DMS114 treated with DMSO at 0.1 percent for 48 hours (cell line): ENCODE measurements around the gene PRKCB.

Source experiments
- DNase-seq: peaks from one replicate; lab custom pipeline; 2025; ENCODE audit not compliant: unreplicated experiment; lab: John Stamatoyannopoulos, UW

PRKCB gene

GRCh38 chr16:23962001-23962400 lies 126.2 kb downstream of the PRKCB start:
- no peak for DNase-seq

DNA sequence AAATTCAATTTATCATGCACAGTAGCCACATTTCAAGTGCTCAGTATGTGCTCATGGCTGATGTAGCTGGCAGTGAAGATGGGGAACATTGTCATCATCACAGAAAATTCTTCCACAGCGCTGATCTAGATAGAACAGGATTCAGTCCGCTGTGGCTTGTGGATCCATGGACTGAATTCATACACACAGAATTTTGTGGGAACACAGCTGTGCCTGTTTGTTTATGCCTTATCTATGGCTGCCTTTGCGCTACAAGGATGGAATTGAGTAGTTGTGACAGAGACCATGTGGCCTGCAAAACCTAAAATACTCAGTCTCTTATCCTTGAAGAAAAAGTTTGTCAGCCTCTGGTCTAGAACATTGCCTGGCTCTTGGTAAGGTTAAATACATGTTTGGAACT lies 128.4 kb downstream of the PRKCB start:
- no peak for DNase-seq

GRCh38 chr16:23965137-23965733 lies 129.5 kb downstream of the PRKCB start:
- DNase-seq = no peak

DNA sequence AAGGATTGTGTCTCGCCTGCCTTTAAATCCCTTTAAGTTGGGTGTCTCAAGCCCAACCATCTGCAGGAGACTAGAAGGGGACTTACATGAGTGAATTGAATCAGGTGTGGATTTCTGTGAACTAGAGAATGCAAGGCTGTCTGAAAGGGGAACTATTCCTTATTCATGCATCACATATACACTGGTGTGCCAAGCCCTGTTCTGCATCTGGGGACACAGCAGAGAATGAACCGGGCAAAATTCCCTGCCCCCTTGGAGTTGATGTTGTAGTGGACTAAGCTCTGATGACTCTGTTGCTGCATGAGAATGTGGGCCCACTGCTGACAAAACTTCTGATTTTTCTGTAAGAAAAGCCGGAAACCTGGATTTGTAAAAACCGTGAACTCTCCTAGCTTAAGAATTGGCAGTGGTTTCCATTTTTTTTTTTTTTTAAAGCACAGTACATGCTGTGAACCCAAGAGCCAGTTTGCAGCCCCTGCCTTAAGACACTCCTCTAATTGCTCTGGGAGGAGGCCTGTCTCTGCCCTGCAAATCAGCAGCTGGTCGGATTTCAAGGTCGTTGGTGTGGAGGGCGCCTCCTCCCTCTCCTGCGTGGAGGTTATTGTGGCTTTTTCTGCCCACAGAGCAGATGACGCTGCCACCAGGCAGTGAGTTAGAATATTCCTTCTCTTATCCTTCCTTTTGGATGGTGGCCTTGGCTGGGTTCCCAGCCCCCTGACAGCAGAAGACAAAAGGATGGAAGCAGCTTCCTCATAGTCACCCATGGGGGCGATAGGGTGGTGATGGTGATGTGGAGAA lies 131.0 kb downstream of the PRKCB start:
- no peak for DNase-seq

- no peak for DNase-seq
Observed at GRCh38 chr16:23967775-23968174, 132.0 kb downstream of the PRKCB start.

GRCh38 chr16:23968176-23968575 lies 132.4 kb downstream of the PRKCB start:
- DNase-seq = no peak

- DNase-seq = no peak
Observed at GRCh38 chr16:23969468-23970297, 133.9 kb downstream of the PRKCB start.

DNA sequence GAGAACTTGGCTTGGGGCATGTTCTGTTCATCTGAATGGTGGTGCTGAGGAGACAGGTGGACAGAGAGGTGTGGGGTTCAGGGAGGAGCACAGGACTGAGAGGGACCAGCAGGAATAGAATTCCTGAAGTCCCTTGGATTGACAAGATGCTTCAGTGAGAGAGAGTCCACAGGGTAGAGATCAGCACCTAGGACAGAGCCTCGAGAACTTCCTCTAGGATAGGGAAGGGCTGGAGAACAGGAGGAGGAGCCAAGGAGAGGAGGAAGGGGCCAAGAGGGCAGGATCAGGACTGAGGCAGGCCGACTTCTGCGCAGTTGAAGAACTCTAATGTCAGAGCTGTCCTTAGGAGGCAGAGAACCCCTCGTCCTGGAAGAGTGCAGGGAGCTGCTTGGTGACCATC lies 138.4 kb downstream of the PRKCB start:
- DNase-seq = no peak

DNA sequence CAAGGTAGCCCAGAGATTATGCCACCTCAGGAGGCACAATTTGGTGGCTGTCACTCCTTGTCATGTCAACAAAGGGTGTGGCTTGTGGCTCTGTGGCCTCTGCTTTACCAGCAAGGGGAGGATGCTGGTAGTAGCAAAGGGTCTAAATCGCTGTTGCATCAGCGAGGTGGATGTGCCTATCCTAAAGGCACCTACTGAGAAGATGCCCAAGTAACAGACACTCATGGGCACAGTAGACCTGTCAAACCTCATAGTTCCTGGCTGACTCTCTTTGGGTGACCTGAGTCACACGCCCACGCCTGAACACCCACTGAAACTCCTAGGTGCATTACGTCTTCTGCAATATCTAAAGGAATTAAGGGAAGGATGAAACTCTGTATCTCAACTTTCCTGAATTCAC lies 139.5 kb downstream of the PRKCB start:
- no peak for DNase-seq

DNA sequence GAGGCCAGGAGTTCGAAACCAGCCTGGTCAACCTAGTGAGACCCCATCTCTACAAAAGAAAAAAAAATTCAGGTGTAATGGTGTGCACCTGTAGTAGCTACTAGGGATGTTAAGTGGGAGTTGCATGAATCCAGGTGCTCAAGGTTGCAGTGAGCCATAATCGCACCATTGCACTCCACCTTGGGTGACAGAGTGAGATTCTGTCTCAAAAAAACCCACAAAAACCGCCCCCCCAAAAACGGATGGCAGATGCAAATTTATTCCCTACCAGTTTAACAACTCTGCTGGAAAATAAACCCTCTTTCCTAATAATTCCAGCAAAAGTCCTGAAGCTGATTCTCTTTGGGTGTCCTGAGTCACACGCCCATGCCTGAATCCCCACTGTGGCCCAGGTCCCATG lies 140.3 kb downstream of the PRKCB start:
- DNase-seq = no peak

GRCh38 chr16:23976524-23976923 lies 140.7 kb downstream of the PRKCB start:
- DNase-seq = no peak

DNA sequence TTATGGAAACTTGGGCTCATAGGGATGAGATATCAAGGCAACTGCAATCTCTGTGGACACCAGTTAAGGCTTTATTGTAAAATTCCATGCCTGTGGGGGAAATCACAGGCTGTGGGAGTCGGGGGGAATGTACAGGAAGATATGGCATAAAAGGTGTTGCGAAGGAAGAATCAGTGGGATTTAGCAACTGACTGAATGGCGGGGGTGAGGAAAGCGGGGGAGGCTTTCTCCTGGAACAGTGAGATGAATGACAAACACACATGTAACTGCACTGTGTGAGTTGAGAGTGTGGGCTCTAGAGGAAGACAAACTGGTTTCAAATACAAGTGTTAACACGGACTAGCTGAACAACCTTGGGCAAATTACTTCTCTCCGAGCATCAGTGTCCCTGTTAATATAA lies 143.7 kb downstream of the PRKCB start:
- DNase-seq = no peak

DNA sequence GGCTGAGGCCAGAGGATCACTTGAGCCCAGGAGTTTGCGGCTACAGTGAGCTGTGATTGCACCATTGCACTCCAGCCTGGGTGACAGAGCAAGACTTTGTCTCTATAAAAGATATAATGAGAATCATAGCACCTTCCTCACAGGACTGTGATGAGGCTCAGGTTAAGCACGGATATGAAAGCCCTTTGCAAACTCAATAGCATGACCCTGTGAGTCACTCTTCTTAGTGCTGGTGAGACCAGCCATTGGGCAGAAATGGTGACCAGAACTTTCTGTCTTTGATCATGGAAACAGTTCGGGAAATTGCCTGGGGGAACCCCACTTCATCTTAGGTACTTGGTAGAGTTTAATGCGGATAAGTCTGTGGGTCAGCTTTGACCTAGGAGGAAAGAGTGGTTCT lies 144.2 kb downstream of the PRKCB start:
- no peak for DNase-seq

DNA sequence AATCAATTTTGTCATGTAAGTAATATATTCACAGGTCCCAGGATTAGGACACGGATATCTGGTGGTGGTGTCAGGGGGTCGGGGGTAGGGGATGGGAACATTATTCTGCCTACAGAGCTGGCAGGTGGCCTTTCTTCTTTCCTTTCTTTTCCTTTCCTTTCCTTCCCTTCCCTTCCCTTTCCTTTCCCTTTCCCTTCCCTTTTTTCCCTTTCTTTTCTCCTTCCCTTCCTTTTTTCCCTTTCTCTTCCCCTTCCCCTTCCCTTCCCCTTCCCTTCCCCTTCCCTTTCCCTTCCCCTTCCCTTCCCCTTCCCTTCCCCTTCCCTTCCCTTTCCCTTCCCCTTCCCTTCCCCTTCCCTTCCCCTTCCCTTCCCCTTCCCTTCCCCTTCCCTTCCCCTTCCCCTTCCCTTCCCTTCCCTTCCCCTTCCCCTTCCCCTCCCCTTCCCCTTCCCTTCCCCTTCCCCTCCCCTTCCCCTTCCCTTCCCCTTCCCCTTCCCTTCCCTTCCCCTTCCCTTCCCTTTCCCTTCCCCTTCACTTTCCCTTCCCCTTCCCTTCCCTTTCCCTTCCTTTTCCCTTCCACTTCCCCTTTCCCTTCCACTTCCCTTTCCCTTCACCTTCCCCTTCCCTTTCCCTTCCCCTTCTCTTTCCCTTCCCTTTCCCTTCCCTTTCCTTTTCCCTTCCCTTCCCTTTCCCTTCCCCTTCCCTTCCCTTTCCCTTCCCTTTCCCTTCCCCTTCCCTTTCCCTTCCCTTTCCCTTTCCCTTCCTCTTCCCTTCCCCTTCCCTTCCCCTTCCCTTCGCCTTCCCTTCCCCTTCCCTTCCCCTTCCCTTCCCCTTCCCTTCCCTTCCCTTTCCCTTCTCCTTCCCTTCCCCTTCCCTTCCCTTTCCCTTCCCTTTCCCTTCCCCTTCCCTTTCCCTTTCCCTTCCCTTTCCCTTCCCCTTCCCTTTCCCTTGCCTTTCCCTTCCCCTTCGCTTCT lies 145.9 kb downstream of the PRKCB start:
- no peak for DNase-seq

DNA sequence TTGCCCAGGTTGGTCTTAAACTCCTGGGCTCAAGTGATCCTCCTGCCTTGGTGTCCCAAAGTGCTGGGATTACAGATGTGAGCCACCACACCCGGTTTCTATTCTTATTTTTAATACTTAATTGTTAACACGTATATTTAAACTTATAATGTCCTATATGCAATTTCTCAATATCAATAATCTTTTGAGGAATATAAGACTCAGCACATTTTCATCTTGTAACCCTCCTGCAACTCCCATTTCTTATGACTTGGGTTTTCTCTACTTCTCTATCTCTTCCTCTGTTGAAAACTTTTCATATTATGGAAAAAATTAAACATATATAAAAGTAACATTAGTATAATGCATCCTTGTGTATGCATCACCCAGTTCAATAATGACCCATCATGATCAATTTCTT lies 150.7 kb downstream of the PRKCB start:
- no peak for DNase-seq

DNA sequence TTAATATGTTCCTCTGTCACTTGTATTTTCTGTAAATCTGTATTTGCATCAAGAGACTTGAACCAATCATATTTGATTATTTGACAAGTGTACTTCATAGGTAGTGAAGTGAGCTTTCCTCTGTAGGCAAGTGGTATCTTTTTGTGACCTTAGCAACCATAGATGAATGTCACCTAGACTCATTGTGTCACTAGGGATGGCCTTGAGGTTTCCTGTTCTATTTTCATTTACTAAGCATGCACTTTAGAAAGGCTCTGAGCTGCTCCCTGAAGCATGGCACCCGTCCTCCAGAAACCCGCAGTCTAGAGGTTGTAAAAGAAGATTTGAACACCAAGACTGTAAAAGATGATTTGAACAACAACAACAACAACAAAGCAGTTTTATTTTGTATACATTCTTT lies 151.7 kb downstream of the PRKCB start:
- no peak for DNase-seq

GRCh38 chr16:23990507-23990906 lies 154.7 kb downstream of the PRKCB start:
- DNase-seq = no peak

DNA sequence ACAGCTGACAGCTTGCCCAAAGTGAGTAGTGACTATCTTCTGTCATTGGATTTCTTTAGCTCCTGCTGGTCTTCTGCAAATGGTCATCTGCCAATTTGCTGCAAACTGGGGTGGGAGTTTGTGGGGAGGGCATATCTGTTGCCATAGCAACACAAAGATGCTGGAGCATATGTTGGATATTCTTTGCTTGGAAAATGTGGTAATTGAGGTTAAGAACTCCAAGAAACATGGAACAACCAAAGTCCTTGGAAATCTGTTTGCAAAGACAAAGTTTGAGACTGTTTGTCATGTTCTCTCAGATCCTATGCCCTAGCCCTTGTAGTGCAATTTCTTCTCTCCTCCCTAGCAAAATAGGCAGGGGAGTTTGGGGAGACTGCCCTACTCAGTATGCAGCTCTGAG lies 155.3 kb downstream of the PRKCB start:
- DNase-seq = no peak

- DNase-seq = no peak
Observed at GRCh38 chr16:23994615-23995014, 158.8 kb downstream of the PRKCB start.

DNA sequence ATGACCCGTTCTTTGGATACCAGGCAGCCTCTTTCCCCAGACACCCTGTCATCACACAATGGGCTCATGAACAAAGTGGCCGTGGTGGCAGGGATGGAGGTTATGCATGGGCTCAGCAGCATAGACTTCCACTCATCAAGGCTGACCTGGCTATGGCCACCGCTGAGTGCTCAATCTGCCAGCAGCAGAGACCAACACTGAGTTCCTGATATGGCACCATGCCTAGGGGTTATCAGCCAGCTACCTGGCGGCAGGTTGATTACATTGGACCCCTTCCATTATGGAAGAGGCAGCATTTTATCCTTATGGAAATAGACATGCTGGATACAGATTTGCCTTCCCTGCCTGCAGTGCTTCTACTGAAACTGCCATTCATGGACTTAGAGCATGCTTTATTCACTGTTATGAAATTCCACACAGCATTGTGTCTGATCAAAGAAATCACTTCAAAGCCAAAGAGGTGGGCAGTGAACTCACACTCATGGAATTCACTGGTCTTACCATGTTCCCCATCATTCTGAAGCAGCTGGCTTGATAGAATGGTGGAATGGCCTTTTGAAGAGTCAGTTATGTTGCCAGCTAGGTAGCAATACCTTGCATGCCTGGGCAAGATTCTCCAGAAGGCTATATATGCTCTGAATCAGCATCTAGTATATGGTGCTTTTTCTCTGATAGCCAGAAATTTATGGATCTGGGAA lies 160.6 kb downstream of the PRKCB start:
- DNase-seq = no peak
